Kidney epithelial cell (primary cell): Measurements from ENCODE around the gene MPHOSPH9. TPM values are rescaled to one million over a fixed set of nuclear protein-coding genes. Genes with fewer than 3 reads are reported as not detected.

ENCODE experiments used
- DNase-seq: peaks from one replicate; pipeline ENCODE4 v3.0.0-alpha.2; 2010; ENCODE audit warnings: low read depth
- H3K27me3 ChIP-seq: 2 replicates; pipeline ENCODE4 v1.6.0; 2011; ENCODE audit warnings: low read length; ENCODE audit not compliant: control insufficient read depth, insufficient read depth
- H3K36me3 ChIP-seq: 2 replicates; pipeline ENCODE4 v1.5.1; 2011; ENCODE audit warnings: low read length; ENCODE audit not compliant: control insufficient read depth, insufficient read depth
- H3K4me3 ChIP-seq: 2 replicates; pipeline ENCODE4 v1.5.1; 2011; ENCODE audit warnings: low read depth, mild to moderate bottlenecking, control low read depth, low read length
- total RNA-seq: library from RNA; depleted of rRNA; stranded (reverse); fragments of >200 nt; gene quantifications from 2 replicates; pipeline ENCODE4 v1.2.3, GENCODE V29; 2015
- TF ChIP-seq, protein P1 (sequence below): IDR thresholded peaks from 2 replicates; pipeline ENCODE4 v1.5.1; 2011; ENCODE audit warnings: mild to moderate bottlenecking, moderate library complexity, low read length, control low read depth, inconsistent platforms; ENCODE audit not compliant: insufficient read depth, poor library complexity, severe bottlenecking

MPHOSPH9 gene
- total RNA-seq, 1 donor from 2014 or later = 42.1 TPM

DNA sequence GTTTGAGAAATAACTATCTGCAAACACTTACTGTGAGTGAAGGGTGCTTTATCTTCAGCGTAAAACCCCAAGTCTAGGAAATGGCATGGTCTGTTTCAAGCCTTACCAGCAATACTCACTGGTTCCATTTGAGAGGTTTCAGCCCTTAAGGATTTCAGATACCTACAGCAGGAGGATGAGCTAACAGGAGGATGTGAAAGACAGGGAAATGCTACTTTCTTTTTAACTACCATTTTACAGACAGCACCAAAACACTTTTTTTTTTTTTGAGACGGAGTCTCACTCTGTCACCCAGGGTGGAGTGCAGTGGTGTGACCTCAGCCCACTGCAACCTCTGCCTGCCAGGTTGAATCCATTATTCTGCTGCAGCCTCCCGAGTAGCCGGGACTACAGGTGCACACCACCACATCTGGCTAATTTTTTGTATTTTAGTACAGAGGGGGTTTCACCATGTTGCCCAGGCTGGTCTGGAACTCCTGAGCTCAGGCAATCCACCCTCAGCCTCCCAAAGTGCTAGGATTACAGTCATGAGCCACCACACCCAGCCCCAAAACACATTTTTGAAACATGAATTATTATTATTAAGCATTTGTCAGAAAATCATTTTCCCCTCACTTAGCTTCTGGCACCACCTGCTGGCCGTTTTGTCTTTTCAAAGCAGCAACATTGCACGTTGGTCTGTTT is 4.8 kb upstream of the MPHOSPH9 start:
- no peak for DNase-seq
- H3K36me3 ChIP-seq = no peaks in the 10 kb centered on the region
- no peaks in the 10 kb centered on the region for H3K27me3 ChIP-seq
- H3K4me3 ChIP-seq = no peak overlapping the region
- TF ChIP-seq, protein P1, sequence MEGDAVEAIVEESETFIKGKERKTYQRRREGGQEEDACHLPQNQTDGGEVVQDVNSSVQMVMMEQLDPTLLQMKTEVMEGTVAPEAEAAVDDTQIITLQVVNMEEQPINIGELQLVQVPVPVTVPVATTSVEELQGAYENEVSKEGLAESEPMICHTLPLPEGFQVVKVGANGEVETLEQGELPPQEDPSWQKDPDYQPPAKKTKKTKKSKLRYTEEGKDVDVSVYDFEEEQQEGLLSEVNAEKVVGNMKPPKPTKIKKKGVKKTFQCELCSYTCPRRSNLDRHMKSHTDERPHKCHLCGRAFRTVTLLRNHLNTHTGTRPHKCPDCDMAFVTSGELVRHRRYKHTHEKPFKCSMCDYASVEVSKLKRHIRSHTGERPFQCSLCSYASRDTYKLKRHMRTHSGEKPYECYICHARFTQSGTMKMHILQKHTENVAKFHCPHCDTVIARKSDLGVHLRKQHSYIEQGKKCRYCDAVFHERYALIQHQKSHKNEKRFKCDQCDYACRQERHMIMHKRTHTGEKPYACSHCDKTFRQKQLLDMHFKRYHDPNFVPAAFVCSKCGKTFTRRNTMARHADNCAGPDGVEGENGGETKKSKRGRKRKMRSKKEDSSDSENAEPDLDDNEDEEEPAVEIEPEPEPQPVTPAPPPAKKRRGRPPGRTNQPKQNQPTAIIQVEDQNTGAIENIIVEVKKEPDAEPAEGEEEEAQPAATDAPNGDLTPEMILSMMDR = peak; percentile 63

DNA sequence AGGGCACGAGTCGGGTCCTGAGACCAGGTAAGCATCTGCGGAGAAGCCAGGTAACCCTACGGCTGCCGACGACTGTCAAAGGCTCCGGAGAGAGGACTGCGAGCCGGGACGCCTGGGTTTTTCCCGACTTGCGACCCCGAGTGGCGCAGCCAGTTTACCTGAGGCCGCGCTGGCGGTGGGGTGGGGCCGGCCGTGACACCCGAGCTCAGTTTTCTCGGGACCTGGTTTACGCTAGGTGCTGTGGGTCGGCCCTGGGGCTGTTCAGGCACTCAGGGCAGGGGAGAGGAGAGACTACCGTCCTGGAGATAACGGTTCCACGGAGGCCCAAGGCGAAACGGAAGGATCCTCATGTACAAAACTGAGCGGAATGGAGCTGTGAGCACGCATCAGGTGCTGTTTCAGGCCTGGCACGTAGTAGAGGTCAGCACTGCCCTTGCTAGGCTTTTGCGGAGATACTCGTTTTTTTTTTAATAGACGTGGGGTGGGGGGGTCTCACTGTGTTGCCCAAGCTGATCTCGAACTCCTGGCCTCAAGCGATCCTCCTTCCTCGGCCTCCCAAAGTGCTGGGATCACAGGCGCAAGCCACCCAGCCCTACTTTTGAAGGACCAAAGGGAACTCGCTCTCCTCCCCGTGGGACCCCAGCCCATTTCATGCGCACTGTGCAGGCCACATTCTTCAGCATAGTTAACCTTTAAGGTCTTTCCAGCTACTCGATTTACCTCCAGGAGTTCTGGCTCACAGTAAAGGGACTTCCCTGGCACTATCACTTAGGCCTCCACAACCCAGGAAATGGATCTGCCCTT is 766 bp upstream of the MPHOSPH9 start:
- Histone ChIP-seq H3K36me3 (no peaks in the 10 kb centered on the region), H3K27me3 (no peaks in the 10 kb centered on the region), H3K4me3 (peak overlapping the region; percentile 83)
- TF ChIP-seq, protein P1 = peak; percentile 1
- no peak for DNase-seq

DNA sequence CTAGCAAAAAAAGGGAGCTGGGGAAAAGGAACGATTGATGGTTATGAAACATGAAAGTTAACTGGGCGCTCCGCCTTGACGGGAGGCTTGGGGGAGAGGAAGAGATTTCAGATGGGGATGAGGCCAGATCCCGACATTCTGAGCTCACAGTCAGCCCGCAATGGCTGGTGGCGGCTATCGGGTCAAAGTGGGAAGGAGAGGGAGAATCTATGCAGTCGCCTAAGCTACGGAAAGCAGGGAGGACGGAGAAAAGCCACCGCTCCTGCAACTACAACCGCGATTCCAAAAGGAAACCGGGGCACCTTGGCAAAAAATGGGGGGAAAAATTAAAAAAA is 502 bp downstream of the MPHOSPH9 start:
- Histone ChIP-seq H3K27me3 (no peaks in the 10 kb centered on the region), H3K4me3 (peak overlapping the region; percentile 68), H3K36me3 (no peaks in the 10 kb centered on the region)
- no peak for DNase-seq
- TF ChIP-seq, protein P1 = no peak

DNA sequence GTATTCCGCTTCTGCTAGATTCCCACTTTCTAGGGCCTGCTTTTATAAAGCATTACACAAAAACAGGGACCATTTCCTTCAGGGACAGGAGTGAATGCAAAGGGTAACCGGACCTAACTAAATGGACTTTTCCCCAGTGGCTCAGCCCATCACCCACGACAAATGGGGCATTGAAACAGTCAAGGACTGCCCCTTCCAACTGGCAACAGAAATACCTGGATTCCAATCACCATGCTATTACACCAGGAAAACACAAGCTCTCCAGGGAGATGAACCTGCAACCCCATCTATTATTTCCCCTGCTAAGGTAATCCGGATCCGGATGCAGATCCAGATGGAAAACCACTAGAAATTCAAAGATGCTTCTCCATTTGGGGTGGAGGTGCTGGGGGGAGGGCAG is 1.0 kb downstream of the MPHOSPH9 start:
- TF ChIP-seq, protein P1 = no peak
- DNase-seq = no peak
- H3K36me3 ChIP-seq = no peaks in the 10 kb centered on the region
- H3K27me3 ChIP-seq = no peaks in the 10 kb centered on the region
- H3K4me3 ChIP-seq = peak overlapping the region; percentile 68

DNA sequence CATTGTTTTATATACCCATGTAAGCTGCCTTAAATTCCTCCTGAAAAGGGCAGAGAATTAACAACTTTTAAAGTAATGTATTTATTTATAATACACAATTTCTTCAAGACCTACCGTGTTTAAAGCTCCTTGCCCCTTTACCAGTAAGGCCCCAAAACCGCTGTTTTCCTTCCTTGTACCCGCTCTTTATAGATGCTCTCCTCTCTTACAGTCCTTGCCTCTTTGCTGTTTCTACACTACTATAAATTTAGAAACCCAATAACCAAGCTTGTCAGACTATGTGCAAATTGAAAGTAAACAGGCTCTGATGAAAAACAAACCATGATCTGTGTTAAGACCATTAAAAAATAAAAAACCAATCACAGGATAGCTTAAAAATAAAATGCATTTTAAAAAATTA is 3.9 kb downstream of the MPHOSPH9 start:
- H3K36me3 ChIP-seq = no peaks in the 10 kb centered on the region
- no peak overlapping the region for H3K4me3 ChIP-seq
- no peak for DNase-seq
- no peaks in the 10 kb centered on the region for H3K27me3 ChIP-seq
- TF ChIP-seq, protein P1 = no peak
